CD14-positive monocyte (primary cell): ENCODE measurements around the gene ARHGEF40. TPM values are rescaled to one million over a fixed set of nuclear protein-coding genes. Genes with fewer than 3 reads are reported as not detected.

ENCODE experiments used
- DNase-seq, 3 donors: peaks; one replicate each; pipeline ENCODE4 v3.0.0-alpha.2; 2011 to 2022
- H2AFZ ChIP-seq: 2 replicates; pipeline ENCODE4 v1.6.0; 2012; ENCODE audit warnings: mild to moderate bottlenecking, low read depth, low read length, inconsistent platforms; ENCODE audit not compliant: insufficient read depth, poor library complexity, severe bottlenecking
- H3K27ac ChIP-seq, 2 donors: 1 replicate in 1 of 2; 2 replicates in 1 of 2; pipeline ENCODE4 v1.5.1; 2012 to 2013; ENCODE audit warnings: low read length in 2 of 2, control low read depth in 1 of 2, inconsistent platforms in 1 of 2, low read depth in 1 of 2, mild to moderate bottlenecking in 1 of 2
- H3K27me3 ChIP-seq, 2 donors: one replicate each; pipeline versions ENCODE4 v1.6.0 to v1.6.1; 2011 to 2013; ENCODE audit warnings: low read length in 2 of 2; ENCODE audit not compliant: control insufficient read depth in 2 of 2, insufficient read depth in 2 of 2
- H3K36me3 ChIP-seq, 2 donors: replicated peaks in 1 of 2; 1 replicate in 1 of 2; 2 replicates in 1 of 2; pipeline versions ENCODE4 v1.5.1 to v1.6.1; 2012 to 2013; ENCODE audit warnings: low read length in 2 of 2, control low read depth in 1 of 2, inconsistent platforms in 1 of 2, mild to moderate bottlenecking in 1 of 2; ENCODE audit not compliant: insufficient read depth in 2 of 2, control insufficient read depth in 1 of 2
- H3K4me1 ChIP-seq, 2 donors: 1 replicate in 1 of 2; 2 replicates in 1 of 2; pipeline versions ENCODE4 v1.5.1 to v1.6.1; 2012 to 2013; ENCODE audit warnings: low read length in 2 of 2, control low read depth in 1 of 2, inconsistent platforms in 1 of 2, mild to moderate bottlenecking in 1 of 2, moderate library complexity in 1 of 2; ENCODE audit not compliant: insufficient read depth in 2 of 2, control insufficient read depth in 1 of 2
- H3K4me2 ChIP-seq: replicated peaks from 2 replicates; pipeline ENCODE3; 2012; ENCODE audit warnings: low read length, moderate library complexity, mild to moderate bottlenecking; ENCODE audit not compliant: poor library complexity, severe bottlenecking; ENCODE audit errors: extremely low read depth
- H3K4me3 ChIP-seq, 3 experiments: fragments of 200-600 bp in 1 of 3; sonication (generic) in 1 of 3; replicated peaks in 1 of 3; 1 replicate in 2 of 3; 2 replicates in 1 of 3; pipeline ENCODE4 v1.5.1; 2011 to 2013; ENCODE audit warnings: low read length in 3 of 3, mild to moderate bottlenecking in 3 of 3, control low read depth in 2 of 3, low read depth in 2 of 3, inconsistent platforms in 1 of 3, moderate library complexity in 1 of 3
- H3K79me2 ChIP-seq: 2 replicates; pipeline ENCODE4 v1.6.0; 2012; ENCODE audit warnings: mild to moderate bottlenecking, control low read depth, inconsistent platforms, low read length, moderate library complexity; ENCODE audit not compliant: insufficient read depth
- H3K9ac ChIP-seq: 2 replicates; pipeline ENCODE4 v1.6.0; 2017; ENCODE audit warnings: low read length, mild to moderate bottlenecking; ENCODE audit not compliant: insufficient read depth, poor library complexity, severe bottlenecking
- H3K9me3 ChIP-seq, 2 donors: replicated peaks in 1 of 2; 1 replicate in 1 of 2; 2 replicates in 1 of 2; pipeline versions ENCODE4 v1.5.1 to v1.6.1; 2012 to 2013; ENCODE audit warnings: low read length in 2 of 2, control low read depth in 1 of 2; ENCODE audit not compliant: control insufficient read depth in 1 of 2, insufficient read depth in 1 of 2
- H4K20me1 ChIP-seq: 2 replicates; pipeline ENCODE4 v1.6.0; 2012; ENCODE audit warnings: mild to moderate bottlenecking, low read length, control low read depth, moderate library complexity; ENCODE audit not compliant: insufficient read depth
- H3K27ac Mint-ChIP-seq, 7 donors: one replicate each; pipeline ENCODE4 v1.8.0; 2020; ENCODE audit warnings: mild to moderate bottlenecking in 7 of 7, mixed read lengths in 7 of 7, moderate library complexity in 6 of 7, inconsistent platforms in 2 of 7
- H3K27me3 Mint-ChIP-seq, 3 donors: one replicate each; pipeline ENCODE4 v1.8.0; 2021 to 2022; ENCODE audit warnings: low read depth in 3 of 3, mild to moderate bottlenecking in 3 of 3, mixed read lengths in 3 of 3, moderate library complexity in 3 of 3, inconsistent platforms in 1 of 3
- H3K36me3 Mint-ChIP-seq, 2 donors: one replicate each; pipeline ENCODE4 v1.8.0; 2020; ENCODE audit warnings: mixed read lengths in 2 of 2, inconsistent platforms in 1 of 2, mild to moderate bottlenecking in 1 of 2
- H3K4me1 Mint-ChIP-seq: one replicate; pipeline ENCODE4 v1.8.0; 2020; ENCODE audit warnings: mild to moderate bottlenecking, mixed read lengths
- H3K4me3 Mint-ChIP-seq, 2 donors: one replicate each; pipeline ENCODE4 v1.8.0; 2020; ENCODE audit warnings: mild to moderate bottlenecking in 2 of 2, mixed read lengths in 2 of 2, moderate library complexity in 1 of 2
- H3K9me3 Mint-ChIP-seq, 7 donors: one replicate each; pipeline ENCODE4 v1.8.0; 2020 to 2022; ENCODE audit warnings: mixed read lengths in 7 of 7, mild to moderate bottlenecking in 6 of 7, moderate library complexity in 6 of 7, inconsistent platforms in 2 of 7
- WGBS: methylation state at CpG from one replicate; pipeline ENCODE4 v1.1.5; 2013; ENCODE audit warnings: missing lambda C conversion rate; ENCODE audit not compliant: insufficient coverage; 5-methylcytosine and 5-hydroxymethylcytosine counted together
- intact Hi-C, 2 donors: fragments of 100-400 bp; cut with micrococcal nuclease; formaldehyde crosslinking; loops; one replicate each; pipeline versions ENCODE4 v1.15.0 to v1.15.1; 2023
- polyA plus RNA-seq, 3 donors: library from polyadenylated mRNA; depleted of rRNA in 1 of 3; unstranded in 2 of 3; stranded (reverse) in 1 of 3; fragments of 300-500 nt in 2 of 3; fragments of >200 nt in 1 of 3; fragmentation: Illumina TruSeq in 2 of 3; gene quantifications; 1 replicate in 2 of 3; 2 replicates in 1 of 3; pipeline ENCODE4 v1.2.3, GENCODE V29; 2012 to 2021
- TF ChIP-seq, protein P1 (sequence below): fragments of 200-600 bp; IDR thresholded peaks from one replicate; pipeline ENCODE4 v1.8.0; 2022; ENCODE audit warnings: antibody characterized with exemption, mild to moderate bottlenecking

ARHGEF40 gene
- polyA plus RNA-seq, 3 donors = 12.1 to 114 (median 15.3) TPM

DNA sequence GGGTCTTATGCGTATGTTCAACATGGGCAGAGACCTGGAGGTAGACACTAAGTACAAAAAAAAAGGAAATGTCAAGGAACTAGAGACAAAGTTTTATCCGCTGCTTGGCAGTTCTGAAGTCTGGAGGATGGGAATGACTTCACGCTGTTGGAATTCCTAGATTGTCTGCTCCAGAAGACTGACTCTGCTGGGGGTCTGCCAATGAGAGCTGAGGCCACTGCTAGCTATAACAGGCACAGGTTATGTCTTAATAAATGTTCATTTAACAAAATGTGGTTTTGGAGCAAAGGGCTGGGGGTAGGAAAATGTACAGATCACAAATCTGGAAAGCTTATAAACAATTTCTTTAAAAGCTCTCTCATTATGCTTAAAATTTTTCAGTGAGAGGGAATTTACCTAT is 6.6 kb upstream of the ARHGEF40 start:
- Mint-ChIP-seq H3K4me1 (peaks cover 3% of the 10 kb centered on the region), H3K36me3 (peaks cover 0 to under 1% of the 10 kb centered on the region in 2 donors), H3K27ac (no peak overlapping the region), H3K4me3 (no peak overlapping the region), H3K9me3 (peaks cover 0 to 2% (median 0%) of the 10 kb centered on the region in 7 donors), H3K27me3 (peaks cover 8 to 20% (median 16%) of the 10 kb centered on the region in 3 donors)
- Histone ChIP-seq H3K4me3 (no peak overlapping the region), H3K79me2 (no peaks in the 10 kb centered on the region), H3K27me3 (peaks cover 0 to 14% of the 10 kb centered on the region in 2 donors), H4K20me1 (no peaks in the 10 kb centered on the region), H3K4me1 (peaks cover 1% of the 10 kb centered on the region in 2 donors), H3K36me3 (no peaks in the 10 kb centered on the region), H3K9ac (no peak overlapping the region), H2AFZ (no peak overlapping the region), H3K9me3 (no peaks in the 10 kb centered on the region), H3K4me2 (no peak overlapping the region), H3K27ac (no peak overlapping the region)
- intact Hi-C loops = loop anchor here in 1 of 2 donors (10.0 kb wide), 1 partner anchor 49 kb away; no protein-coding TSS in a partner anchor
- no peak for DNase-seq
- 95% methylated on average over 3 of the region's 3 CpGs for WGBS
- TF ChIP-seq, protein P1, sequence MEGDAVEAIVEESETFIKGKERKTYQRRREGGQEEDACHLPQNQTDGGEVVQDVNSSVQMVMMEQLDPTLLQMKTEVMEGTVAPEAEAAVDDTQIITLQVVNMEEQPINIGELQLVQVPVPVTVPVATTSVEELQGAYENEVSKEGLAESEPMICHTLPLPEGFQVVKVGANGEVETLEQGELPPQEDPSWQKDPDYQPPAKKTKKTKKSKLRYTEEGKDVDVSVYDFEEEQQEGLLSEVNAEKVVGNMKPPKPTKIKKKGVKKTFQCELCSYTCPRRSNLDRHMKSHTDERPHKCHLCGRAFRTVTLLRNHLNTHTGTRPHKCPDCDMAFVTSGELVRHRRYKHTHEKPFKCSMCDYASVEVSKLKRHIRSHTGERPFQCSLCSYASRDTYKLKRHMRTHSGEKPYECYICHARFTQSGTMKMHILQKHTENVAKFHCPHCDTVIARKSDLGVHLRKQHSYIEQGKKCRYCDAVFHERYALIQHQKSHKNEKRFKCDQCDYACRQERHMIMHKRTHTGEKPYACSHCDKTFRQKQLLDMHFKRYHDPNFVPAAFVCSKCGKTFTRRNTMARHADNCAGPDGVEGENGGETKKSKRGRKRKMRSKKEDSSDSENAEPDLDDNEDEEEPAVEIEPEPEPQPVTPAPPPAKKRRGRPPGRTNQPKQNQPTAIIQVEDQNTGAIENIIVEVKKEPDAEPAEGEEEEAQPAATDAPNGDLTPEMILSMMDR = no peak

DNA sequence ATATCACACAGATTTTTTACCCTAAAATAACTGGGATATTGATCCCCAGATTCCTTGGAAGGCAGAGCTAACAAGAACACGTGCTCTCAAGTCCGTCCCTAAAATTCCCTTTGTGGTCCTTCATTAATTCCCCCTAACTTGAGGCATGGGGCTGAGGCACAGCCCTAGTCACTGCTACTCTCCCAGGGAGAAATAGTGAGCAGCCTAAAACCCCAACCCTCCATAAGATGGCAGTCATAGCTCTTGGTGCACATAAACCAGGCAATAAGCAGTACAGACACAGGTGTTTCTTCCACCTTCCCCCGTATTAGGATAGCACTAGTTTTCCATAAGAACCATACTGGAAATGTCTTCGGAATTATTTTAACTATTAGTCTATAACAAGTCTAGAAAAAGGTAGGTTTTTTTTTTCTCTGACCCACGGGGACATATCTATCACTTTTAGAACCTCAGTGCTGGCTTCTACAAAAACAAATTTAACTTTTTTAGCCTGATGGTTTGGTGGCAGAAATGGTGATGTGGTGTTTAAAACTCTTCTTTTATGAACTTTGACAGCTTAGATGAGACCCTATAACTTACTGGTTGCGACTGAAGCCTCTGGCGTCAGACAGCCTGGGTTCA is 3.1 kb upstream of the ARHGEF40 start:
- peaks cover 0 to 2% (median 0%) of the 10 kb centered on the region in 7 donors for H3K9me3 Mint-ChIP-seq
- no peak overlapping the region for H3K4me3 Mint-ChIP-seq
- intact Hi-C loops = loop anchor here in 1 of 2 donors (5.0 to 10.0 kb wide), 2 partner anchors 35 to 52 kb away; partner anchors contain the start of gene TMEM253

More for the DNA sequence above, 3.1 kb upstream of the ARHGEF40 start:
- H3K4me1 Mint-ChIP-seq = peaks cover 29% of the 10 kb centered on the region
- Histone ChIP-seq H3K27me3 (peaks cover 0 to 16% of the 10 kb centered on the region in 2 donors), H4K20me1 (no peaks in the 10 kb centered on the region), H3K4me3 (no peak overlapping the region), H3K9ac (no peak overlapping the region), H2AFZ (no peak overlapping the region), H3K36me3 (no peaks in the 10 kb centered on the region), H3K4me1 (peaks cover 27 to 31% of the 10 kb centered on the region in 2 donors), H3K4me2 (no peak overlapping the region), H3K79me2 (peaks cover 15% of the 10 kb centered on the region), H3K27ac (no peak overlapping the region), H3K9me3 (no peaks in the 10 kb centered on the region)
- peaks cover 0 to 3% of the 10 kb centered on the region in 2 donors for H3K36me3 Mint-ChIP-seq
- H3K27me3 Mint-ChIP-seq = peaks cover 14 to 28% (median 26%) of the 10 kb centered on the region in 3 donors
- WGBS = 93% methylated on average over 3 of the region's 7 CpGs
- no peak overlapping the region for H3K27ac Mint-ChIP-seq
- TF ChIP-seq, protein P1 = no peak
- no peak for DNase-seq
